Activated naive CD8-positive, alpha-beta T cell treated with anti-CD3 and anti-CD28 coated beads, Interleukin-2, amount 10 ng/mL, durations not matched to agents 7 days and 5 days (primary cell): ENCODE data around the gene DNAH12. TPM values are rescaled to one million over a fixed set of nuclear protein-coding genes. Genes with fewer than 3 reads are reported as not detected.
"Not testable (repeated sequence)": the region's sequence is repeated elsewhere in the genome, so short reads cannot be mapped to it uniquely, and the experiment has no call there.

Source experiments
- ATAC-seq: fragments of 150-1000 bp; cut with Tn5 transposase; one replicate; pipeline ENCODE4 v1.10.0; 2021; ENCODE audit warnings: low read depth, moderate library complexity
- POLR2A ChIA-PET: fragments of 350-600 bp; sonication (Branson Sonifier 250); formaldehyde crosslinking; loops from one replicate; lab custom pipeline; 2021; ENCODE audit warnings: antibody characterized with exemption; lab: Charles Lee
- DNase-seq: peaks from one replicate; pipeline ENCODE4 v3.0.0; 2021
- H3K27ac Mint-ChIP-seq: one replicate; pipeline ENCODE4 v1.8.0; 2022; ENCODE audit warnings: mild to moderate bottlenecking, mixed read lengths
- H3K27me3 Mint-ChIP-seq: one replicate; pipeline ENCODE4 v1.8.0; 2022; ENCODE audit warnings: mild to moderate bottlenecking, moderate library complexity, mixed read lengths
- H3K36me3 Mint-ChIP-seq: one replicate; pipeline ENCODE4 v1.8.0; 2021; ENCODE audit warnings: mild to moderate bottlenecking, mixed read lengths
- H3K4me1 Mint-ChIP-seq: one replicate; pipeline ENCODE4 v1.8.0; 2021; ENCODE audit warnings: mixed read lengths
- H3K4me3 Mint-ChIP-seq: one replicate; pipeline ENCODE4 v1.8.0; 2022; ENCODE audit warnings: mild to moderate bottlenecking, moderate library complexity, mixed read lengths
- H3K9me3 Mint-ChIP-seq: one replicate; pipeline ENCODE4 v1.8.0; 2021; ENCODE audit warnings: mixed read lengths
- total RNA-seq, 2 experiments: library from RNA; stranded (reverse); gene quantifications; one replicate each; pipeline ENCODE4 v1.2.3, GENCODE V29; 2021

The DNAH12 gene
- total RNA-seq, 2 experiments from 2014 or later = 0.20 to 0.30 TPM

DNA sequence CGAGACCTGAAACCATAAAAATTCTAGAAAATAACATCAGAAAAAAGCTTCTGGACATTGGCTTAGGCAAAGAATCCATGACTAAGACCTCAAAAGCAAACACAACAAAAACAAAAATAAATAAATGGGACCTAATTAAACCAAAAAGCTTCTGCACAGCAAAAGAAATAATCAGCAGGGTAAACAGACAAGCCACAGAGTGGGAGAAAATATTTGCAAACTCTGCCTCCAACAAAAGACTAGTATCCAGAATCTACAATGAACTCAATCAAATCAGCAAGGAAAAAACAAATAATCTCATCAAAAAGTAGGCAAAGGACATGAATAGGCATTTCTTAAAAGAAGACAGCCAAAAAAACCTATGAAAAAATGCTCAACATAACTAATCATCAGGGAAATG, 59.6 kb downstream of the DNAH12 start:
- H3K4me3 Mint-ChIP-seq = no peak overlapping the region
- no peak overlapping the region for H3K27ac Mint-ChIP-seq
- POLR2A ChIA-PET = no interaction called here
- H3K4me1 Mint-ChIP-seq = no peaks in the 10 kb centered on the region
- no peak for ATAC-seq
- DNase-seq = no peak
- H3K9me3 Mint-ChIP-seq = no peaks in the 10 kb centered on the region
- H3K27me3 Mint-ChIP-seq = peaks cover 7% of the 10 kb centered on the region
- no peaks in the 10 kb centered on the region for H3K36me3 Mint-ChIP-seq

DNA sequence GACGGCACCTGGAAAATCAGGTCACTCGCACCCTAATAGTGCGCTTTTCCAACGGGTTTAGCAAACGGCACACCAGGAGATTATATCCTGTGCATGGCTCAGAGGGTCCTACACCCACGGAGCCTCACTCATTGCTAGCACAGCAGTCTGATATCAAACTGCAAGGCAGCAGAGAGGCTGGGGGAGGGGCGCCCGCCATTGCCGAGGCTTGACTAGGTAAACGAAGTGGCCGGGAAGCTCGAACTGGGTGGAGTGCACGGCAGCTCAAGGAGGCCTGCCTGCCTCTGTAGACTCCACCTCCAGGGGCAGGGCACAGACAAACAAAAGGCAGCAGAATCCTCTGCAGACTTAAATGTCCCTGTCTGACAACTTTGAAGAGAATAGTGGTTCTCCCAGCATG, 67.0 kb downstream of the DNAH12 start:
- ATAC-seq, H3K36me3 Mint-ChIP-seq, DNase-seq, H3K4me3 Mint-ChIP-seq, H3K27me3 Mint-ChIP-seq, H3K27ac Mint-ChIP-seq, H3K4me1 Mint-ChIP-seq, POLR2A ChIA-PET, H3K9me3 Mint-ChIP-seq: not testable (repeated sequence)

DNA sequence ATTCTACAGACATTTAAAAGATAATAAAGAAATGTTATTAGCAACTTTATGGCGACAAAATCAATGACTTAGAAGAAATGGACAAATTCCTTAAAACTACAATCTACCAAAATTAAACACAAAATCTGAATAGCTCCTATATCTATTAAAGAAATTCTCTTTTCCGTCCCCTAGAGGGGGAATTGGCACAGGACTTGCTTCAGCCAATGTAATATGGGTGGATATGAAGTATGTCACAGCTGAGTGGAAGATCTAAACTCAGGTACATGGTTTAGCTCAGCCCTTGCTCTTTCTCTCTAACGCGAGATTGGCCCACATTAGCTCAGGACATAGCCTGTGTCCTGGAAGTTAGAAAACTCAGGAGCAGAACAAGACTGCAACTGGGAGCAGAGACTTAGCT, 79.3 kb downstream of the DNAH12 start:
- POLR2A ChIA-PET = no interaction called here
- H3K27ac Mint-ChIP-seq = no peak overlapping the region
- no peaks in the 10 kb centered on the region for H3K36me3 Mint-ChIP-seq
- no peak for ATAC-seq
- peaks cover 10% of the 10 kb centered on the region for H3K27me3 Mint-ChIP-seq
- peaks cover 5% of the 10 kb centered on the region for H3K4me1 Mint-ChIP-seq
- H3K4me3 Mint-ChIP-seq = no peak overlapping the region
- no peaks in the 10 kb centered on the region for H3K9me3 Mint-ChIP-seq
- DNase-seq = no peak

DNA sequence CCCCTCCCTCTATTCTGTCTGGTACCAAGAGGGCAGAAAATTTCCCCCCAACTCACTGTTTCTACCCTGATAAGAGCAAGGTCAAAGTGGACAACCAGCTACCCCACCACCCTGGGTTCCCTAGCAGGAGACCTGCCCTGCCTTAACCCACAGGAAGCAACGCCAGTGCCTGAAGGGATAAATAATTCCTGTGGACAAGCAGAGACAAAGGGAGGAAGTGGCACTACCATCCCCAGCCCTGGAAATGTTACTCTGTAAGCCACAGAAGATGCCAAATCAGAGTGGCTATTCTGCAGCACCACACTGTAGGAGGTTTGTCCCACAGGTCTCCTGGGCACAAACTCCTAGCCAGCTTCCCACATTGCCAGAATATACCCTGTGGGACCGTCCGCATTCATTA, 80.1 kb downstream of the DNAH12 start:
- DNase-seq = no peak

DNA sequence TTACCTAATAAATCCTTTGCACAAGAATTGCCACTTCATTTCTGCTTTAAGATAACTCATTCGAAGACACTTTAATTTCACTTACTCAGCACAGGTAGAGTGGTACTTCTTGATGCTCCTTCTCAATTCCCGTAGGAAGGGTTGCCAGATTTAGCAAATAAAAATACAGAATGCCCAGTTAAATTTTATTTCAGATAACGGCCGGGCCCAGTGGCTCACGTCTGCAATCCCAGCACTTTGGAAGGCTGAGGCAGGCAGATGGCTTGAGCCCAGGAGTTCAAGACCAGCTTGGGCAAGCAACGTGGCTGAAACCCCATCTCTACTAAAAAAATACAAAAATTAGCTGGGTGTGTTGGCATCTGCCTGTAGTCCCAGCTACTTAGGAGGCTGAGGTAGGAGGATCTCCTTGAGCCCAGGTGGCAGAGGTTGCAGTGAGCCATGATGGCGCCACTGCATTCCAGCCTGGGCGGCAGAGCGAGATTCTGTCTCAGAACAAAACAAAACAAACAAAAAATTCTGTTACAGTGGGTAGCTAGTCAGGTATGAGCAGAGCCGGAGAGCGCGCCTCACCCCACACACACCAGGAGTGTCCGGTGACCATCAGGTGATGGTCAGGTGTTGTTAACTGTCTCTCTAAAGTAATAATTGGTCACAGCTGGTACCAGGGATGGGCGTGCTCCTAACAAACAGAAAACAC, 92.8 kb downstream of the DNAH12 start:
- Mint-ChIP-seq H3K4me3 (no peak overlapping the region), H3K27me3 (peaks cover 2% of the 10 kb centered on the region), H3K9me3 (no peaks in the 10 kb centered on the region), H3K36me3 (no peaks in the 10 kb centered on the region), H3K4me1 (no peaks in the 10 kb centered on the region), H3K27ac (no peak overlapping the region)
- POLR2A ChIA-PET = no interaction called here
- ATAC-seq (no peak), DNase-seq (no peak)

More for the DNA sequence above, 80.1 kb downstream of the DNAH12 start:
- no peak for ATAC-seq
- peaks cover 10% of the 10 kb centered on the region for H3K27me3 Mint-ChIP-seq
- no peak overlapping the region for H3K27ac Mint-ChIP-seq
- no peaks in the 10 kb centered on the region for H3K36me3 Mint-ChIP-seq
- H3K9me3 Mint-ChIP-seq = no peaks in the 10 kb centered on the region
- POLR2A ChIA-PET = no interaction called here
- H3K4me1 Mint-ChIP-seq = peaks cover 5% of the 10 kb centered on the region
- H3K4me3 Mint-ChIP-seq = no peak overlapping the region

DNA sequence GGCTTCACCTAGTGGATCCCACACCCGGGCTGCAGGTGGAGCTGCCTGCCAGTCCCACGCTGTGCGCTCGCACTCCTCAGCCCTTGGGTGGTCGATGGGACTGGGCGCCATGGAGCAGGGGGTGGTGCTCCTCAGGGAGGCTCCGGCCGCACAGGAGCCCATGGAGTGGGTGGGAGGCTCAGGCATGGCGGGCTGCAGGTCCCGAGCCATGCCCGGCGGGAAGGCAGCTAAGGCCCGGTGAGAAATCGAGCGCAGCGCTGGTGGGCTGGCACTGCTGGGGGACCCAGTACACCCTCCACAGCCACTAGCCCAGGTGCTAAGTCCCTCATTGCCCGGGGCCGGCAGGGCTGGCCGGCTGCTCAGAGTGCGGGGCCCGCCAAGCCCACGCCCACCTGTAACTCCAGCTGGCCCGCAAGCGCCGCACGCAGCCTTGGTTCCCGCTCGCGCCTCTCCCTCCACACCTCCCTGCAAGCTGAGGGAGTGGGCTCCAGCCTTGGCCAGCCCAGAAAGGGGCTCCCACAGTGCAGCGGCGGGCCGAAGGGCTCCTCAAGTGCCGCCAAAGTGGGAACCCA, 94.8 kb downstream of the DNAH12 start:
- H3K4me3 Mint-ChIP-seq, H3K27me3 Mint-ChIP-seq, H3K27ac Mint-ChIP-seq, H3K36me3 Mint-ChIP-seq, POLR2A ChIA-PET, H3K4me1 Mint-ChIP-seq, H3K9me3 Mint-ChIP-seq, DNase-seq, ATAC-seq: not testable (repeated sequence)

DNA sequence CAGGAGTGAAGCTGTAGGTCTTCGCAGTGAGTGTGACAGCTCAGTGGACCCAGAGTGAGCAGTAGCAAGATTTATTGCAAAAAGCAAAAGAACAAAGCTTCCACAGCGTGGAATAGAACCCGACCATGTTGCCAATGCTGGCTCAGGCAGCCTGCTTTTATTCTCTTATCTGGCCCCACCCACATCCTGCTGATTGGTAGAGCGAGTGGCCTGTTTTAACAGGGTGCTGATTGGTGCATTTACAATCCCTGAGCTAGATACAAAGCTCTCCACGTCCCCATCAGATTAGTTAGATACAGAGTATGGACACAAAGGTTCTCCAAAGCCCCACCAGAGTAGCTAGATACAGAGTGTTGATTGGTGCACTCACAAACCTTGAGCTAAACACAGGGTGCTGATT, 95.7 kb downstream of the DNAH12 start:
- POLR2A ChIA-PET, H3K27me3 Mint-ChIP-seq, H3K27ac Mint-ChIP-seq, DNase-seq, H3K4me1 Mint-ChIP-seq, H3K9me3 Mint-ChIP-seq, H3K4me3 Mint-ChIP-seq, ATAC-seq, H3K36me3 Mint-ChIP-seq: not testable (repeated sequence)

DNA sequence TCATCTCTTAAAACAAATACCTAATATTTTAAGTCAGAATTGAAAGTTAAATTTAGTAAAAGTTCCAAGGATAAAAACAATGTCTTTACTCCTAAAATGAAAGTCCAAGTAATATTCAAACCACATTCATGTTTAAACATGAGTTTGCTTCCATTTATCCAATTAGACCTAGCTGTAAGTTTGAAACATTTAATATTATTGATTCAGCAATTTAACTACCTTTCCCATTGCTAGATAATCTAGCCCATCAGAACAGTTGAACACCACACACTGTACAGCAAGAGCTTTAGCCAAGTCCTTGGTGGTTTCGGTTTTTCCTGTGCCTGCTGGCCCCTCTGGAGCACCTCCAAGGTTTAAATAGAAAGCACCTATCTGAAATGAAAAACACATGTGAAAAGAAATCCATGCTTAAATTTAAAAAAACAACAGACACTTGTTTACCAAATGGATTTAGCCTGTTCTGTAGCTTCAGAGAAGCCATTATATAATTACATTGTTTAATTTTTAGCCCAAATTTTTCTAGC, 97.8 kb downstream of the DNAH12 start:
- H3K27me3 Mint-ChIP-seq = peaks cover 8% of the 10 kb centered on the region
- no peak for ATAC-seq
- DNase-seq = no peak
- no peak overlapping the region for H3K27ac Mint-ChIP-seq
- H3K36me3 Mint-ChIP-seq = no peaks in the 10 kb centered on the region
- POLR2A ChIA-PET = no interaction called here
- H3K4me3 Mint-ChIP-seq = no peak overlapping the region
- no peaks in the 10 kb centered on the region for H3K9me3 Mint-ChIP-seq
- no peaks in the 10 kb centered on the region for H3K4me1 Mint-ChIP-seq

DNA sequence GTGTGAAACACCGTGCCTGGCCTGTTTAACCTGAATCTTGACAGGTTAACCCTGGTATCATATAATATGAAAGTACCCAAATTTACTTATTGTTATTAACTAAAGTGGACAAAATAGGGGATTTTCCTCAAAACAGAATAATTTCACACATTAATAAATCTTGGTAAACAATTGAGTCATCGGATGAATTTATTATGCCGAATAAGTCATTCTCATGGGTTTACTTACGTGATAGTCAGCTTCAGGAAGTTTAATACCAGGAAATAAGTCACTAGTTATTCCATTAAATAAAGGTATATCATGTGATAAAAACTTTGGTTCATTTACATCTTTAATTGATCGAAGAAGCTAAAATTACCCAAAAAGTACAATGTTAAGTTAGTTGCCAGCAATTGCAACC, 99.7 kb downstream of the DNAH12 start:
- POLR2A ChIA-PET = no interaction called here
- Mint-ChIP-seq H3K36me3 (no peaks in the 10 kb centered on the region), H3K27ac (no peak overlapping the region), H3K27me3 (peaks cover 17% of the 10 kb centered on the region), H3K4me1 (no peaks in the 10 kb centered on the region), H3K9me3 (peaks cover 2% of the 10 kb centered on the region), H3K4me3 (no peak overlapping the region)
- DNase-seq = no peak
- ATAC-seq = no peak

DNA sequence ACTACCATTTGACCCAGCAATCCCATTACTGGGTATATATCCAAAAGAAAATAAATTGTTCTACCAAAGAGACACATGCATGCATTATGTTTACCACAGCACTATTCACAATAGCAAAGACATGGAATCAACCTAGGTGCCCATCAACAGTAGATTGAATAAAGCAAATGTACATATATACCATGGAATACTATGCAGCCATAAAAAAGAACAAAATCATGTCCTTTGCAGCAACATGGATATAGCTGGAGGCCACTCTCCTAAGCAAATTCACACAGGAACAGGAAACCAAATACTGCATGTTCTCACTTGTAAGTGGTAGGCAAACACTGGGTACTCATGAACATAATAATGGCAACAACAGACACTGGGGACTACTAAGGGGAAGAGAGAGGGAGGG, 104.0 kb downstream of the DNAH12 start:
- ATAC-seq, H3K9me3 Mint-ChIP-seq, DNase-seq, H3K4me1 Mint-ChIP-seq, POLR2A ChIA-PET, H3K27ac Mint-ChIP-seq, H3K36me3 Mint-ChIP-seq, H3K4me3 Mint-ChIP-seq: not testable (repeated sequence)
- peaks cover 13% of the 10 kb centered on the region for H3K27me3 Mint-ChIP-seq

DNA sequence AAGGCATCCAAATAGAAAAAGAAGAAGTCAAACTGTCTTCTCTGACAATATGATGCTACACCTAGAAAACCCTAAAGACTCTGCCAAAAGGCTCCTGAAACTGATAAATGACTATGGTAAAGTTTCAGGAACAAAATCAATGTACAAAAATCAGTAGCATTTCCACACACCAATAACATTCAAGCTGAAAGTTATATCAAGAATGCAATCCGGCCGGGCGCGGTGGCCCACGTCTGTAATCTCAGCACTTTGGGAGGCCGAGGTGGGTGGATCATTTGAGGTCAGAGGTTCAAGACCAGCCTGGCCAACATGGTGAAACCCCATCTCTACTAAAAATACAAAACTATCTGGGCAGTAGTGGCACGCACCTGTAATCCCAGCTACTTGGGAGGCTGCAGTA, 105.7 kb downstream of the DNAH12 start:
- DNase-seq, H3K36me3 Mint-ChIP-seq, H3K27ac Mint-ChIP-seq, H3K9me3 Mint-ChIP-seq, ATAC-seq, H3K4me3 Mint-ChIP-seq, POLR2A ChIA-PET, H3K4me1 Mint-ChIP-seq: not testable (repeated sequence)
- peaks cover 11% of the 10 kb centered on the region for H3K27me3 Mint-ChIP-seq

DNA sequence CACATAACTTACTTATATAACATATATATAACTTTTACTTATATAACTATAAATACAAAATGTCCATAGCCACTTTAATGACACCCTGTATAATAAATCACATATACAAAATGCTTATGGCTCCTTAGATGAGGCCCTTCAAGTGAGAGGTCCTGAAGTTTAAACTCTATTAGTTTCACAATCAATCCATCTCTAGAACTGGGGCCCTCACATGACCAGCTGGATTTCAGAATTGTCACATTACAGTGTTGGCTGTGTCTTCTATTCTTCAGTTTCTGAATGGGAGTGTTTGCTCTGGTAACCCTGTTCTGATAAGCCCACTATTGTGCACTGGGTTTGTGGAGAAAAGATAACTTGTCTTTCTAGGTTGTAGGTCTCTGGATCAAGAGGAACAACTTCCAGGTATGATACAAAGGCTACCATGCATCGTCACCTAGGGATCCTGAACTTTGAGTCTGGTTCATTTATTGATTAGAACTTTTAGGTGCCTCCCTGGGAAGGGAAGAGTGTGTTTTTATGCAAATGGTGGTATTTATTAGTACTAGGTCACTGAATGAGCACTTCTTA, 107.9 kb downstream of the DNAH12 start:
- Mint-ChIP-seq H3K4me1 (no peaks in the 10 kb centered on the region), H3K9me3 (peaks cover 2% of the 10 kb centered on the region), H3K36me3 (no peaks in the 10 kb centered on the region), H3K27me3 (peaks cover 16% of the 10 kb centered on the region), H3K4me3 (no peak overlapping the region), H3K27ac (no peak overlapping the region)
- ATAC-seq = no peak
- POLR2A ChIA-PET = no interaction called here
- no peak for DNase-seq

DNA sequence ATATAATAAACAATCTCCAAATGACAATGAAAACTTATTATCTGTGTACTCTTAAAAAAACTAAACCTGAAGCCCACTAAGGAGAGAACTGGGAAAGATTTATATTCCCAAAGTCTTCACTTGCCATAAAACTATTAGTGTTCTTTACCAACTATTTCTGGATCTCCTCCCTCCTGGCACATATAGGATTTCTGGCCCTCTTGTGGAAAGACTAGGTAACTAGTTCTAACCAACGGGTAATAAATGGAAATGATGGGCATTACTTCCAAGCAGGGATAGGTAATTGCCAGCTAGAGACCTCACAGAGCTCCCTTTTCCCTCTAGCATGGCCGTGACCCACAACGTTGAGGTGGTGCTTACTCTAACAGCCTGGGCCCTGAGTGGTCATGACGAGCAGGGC, 110.1 kb downstream of the DNAH12 start:
- no peak overlapping the region for H3K27ac Mint-ChIP-seq
- POLR2A ChIA-PET = no interaction called here
- peaks cover 10% of the 10 kb centered on the region for H3K27me3 Mint-ChIP-seq
- H3K4me3 Mint-ChIP-seq = no peak overlapping the region
- H3K4me1 Mint-ChIP-seq = no peaks in the 10 kb centered on the region
- ATAC-seq (no peak), DNase-seq (no peak)
- H3K36me3 Mint-ChIP-seq = no peaks in the 10 kb centered on the region
- H3K9me3 Mint-ChIP-seq = no peaks in the 10 kb centered on the region

DNA sequence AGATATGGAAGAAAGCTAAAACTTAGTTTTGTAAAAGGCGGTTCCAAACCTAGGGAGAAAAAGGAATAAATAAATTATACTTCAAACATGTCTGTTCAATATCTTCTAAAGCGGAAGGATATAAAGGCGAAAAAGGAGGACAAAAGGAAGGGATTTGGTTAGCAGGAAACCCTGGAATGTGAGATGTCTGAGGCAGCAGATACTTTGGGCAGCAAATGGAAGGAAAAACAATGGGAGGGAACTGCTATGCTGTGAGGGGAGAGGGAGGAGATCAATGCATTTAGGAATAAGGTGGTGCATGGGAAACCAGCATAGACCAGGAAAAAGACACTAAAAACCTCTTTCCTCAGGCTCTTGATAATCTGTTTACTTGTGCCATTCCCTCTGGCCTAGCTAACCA, 120.8 kb downstream of the DNAH12 start:
- H3K27me3 Mint-ChIP-seq = peaks cover 9% of the 10 kb centered on the region
- no peaks in the 10 kb centered on the region for H3K4me1 Mint-ChIP-seq
- no peak for ATAC-seq
- no peak overlapping the region for H3K4me3 Mint-ChIP-seq
- no peaks in the 10 kb centered on the region for H3K36me3 Mint-ChIP-seq
- DNase-seq = no peak
- POLR2A ChIA-PET = no interaction called here
- no peak overlapping the region for H3K27ac Mint-ChIP-seq
- H3K9me3 Mint-ChIP-seq = no peaks in the 10 kb centered on the region
